ENCODE measurements around the gene ARHGEF11.

Gene ARHGEF11

GRCh38 chr1:157001304-157001703 is 44.2 kb downstream of the ARHGEF11 start:
- DNase-seq (ENCODE audit: low read depth in 2 of 2): no peak

GRCh38 chr1:157000686-157001085 is 44.9 kb downstream of the ARHGEF11 start:
- no peak for DNase-seq (ENCODE audit: low read depth in 2 of 2)

- no peak for DNase-seq (ENCODE audit: low read depth in 2 of 2)
These were observed 45.8 kb downstream of the ARHGEF11 start for GRCh38 chr1:156999596-157000320.

- no peak for DNase-seq (ENCODE audit: low read depth in 2 of 2)
These were observed 46.6 kb downstream of the ARHGEF11 start for GRCh38 chr1:156998840-156999500.

GRCh38 chr1:156998301-156998700 is 47.2 kb downstream of the ARHGEF11 start:
- DNase-seq (ENCODE audit: low read depth in 2 of 2): no peak

GRCh38 chr1:156995412-156995811 is 50.1 kb downstream of the ARHGEF11 start:
- DNase-seq (ENCODE audit: low read depth in 2 of 2): no peak

- no peak for DNase-seq (ENCODE audit: low read depth in 2 of 2)
These were observed 51.3 kb downstream of the ARHGEF11 start for GRCh38 chr1:156994277-156994676.

GRCh38 chr1:156993426-156994147 is 52.0 kb downstream of the ARHGEF11 start:
- DNase-seq (ENCODE audit: low read depth in 2 of 2): no peak

GRCh38 chr1:156992215-156992614 is 53.3 kb downstream of the ARHGEF11 start:
- DNase-seq (ENCODE audit: low read depth in 2 of 2): no peak

GRCh38 chr1:156987715-156988114 is 57.8 kb downstream of the ARHGEF11 start:
- no peak for DNase-seq (ENCODE audit: low read depth in 2 of 2)

- no peak for DNase-seq (ENCODE audit: low read depth in 2 of 2)
These were observed 65.0 kb downstream of the ARHGEF11 start for GRCh38 chr1:156980551-156980950.

GRCh38 chr1:156975084-156975483 is 70.5 kb downstream of the ARHGEF11 start:
- DNase-seq (ENCODE audit: low read depth in 2 of 2): no peak

GRCh38 chr1:156973417-156973816 is 72.1 kb downstream of the ARHGEF11 start:
- DNase-seq (ENCODE audit: low read depth in 2 of 2): no peak

- DNase-seq (ENCODE audit: low read depth in 2 of 2): no peak
These were observed 75.5 kb downstream of the ARHGEF11 start for GRCh38 chr1:156970017-156970416.

- no peak for DNase-seq (ENCODE audit: low read depth in 2 of 2)
These were observed 76.0 kb downstream of the ARHGEF11 start for GRCh38 chr1:156969496-156969895.

GRCh38 chr1:156964441-156964840 is 81.1 kb downstream of the ARHGEF11 start:
- DNase-seq (ENCODE audit: low read depth in 2 of 2): no peak

GRCh38 chr1:156963621-156964020 is 81.9 kb downstream of the ARHGEF11 start:
- DNase-seq (ENCODE audit: low read depth in 2 of 2): peak in 1 of 2 donors; percentile 4

GRCh38 chr1:156961709-156962108 is 83.8 kb downstream of the ARHGEF11 start:
- peak; percentile 4 to 10 for DNase-seq (ENCODE audit: low read depth in 2 of 2)

GRCh38 chr1:156959925-156960324 is 85.6 kb downstream of the ARHGEF11 start:
- no peak for DNase-seq (ENCODE audit: low read depth in 2 of 2)

- no peak for DNase-seq (ENCODE audit: low read depth in 2 of 2)
These were observed 86.1 kb downstream of the ARHGEF11 start for GRCh38 chr1:156959414-156959813.

GRCh38 chr1:156958247-156958714 is 87.3 kb downstream of the ARHGEF11 start:
- no peak for DNase-seq (ENCODE audit: low read depth in 2 of 2)

- DNase-seq (ENCODE audit: low read depth in 2 of 2): no peak
These were observed 87.9 kb downstream of the ARHGEF11 start for GRCh38 chr1:156957634-156958033.

- DNase-seq (ENCODE audit: low read depth in 2 of 2): no peak
These were observed 89.2 kb downstream of the ARHGEF11 start for GRCh38 chr1:156956333-156956732.
